Dermis blood vessel endothelial cell (primary cell): ENCODE results near the gene NHSL2. TPM values are rescaled to one million over a fixed set of nuclear protein-coding genes. Genes with fewer than 3 reads are reported as not detected.
"Not testable (repeated sequence)": the region's sequence is repeated elsewhere in the genome, so short reads cannot be mapped to it uniquely, and the experiment has no call there.

Experiments used
- DNase-seq: peaks from one replicate; pipeline ENCODE4 v3.0.0; 2010
- total RNA-seq: library from RNA; depleted of rRNA; stranded (reverse); fragments of >200 nt; gene quantifications from 2 replicates; pipeline ENCODE4 v1.2.3, GENCODE V29; 2014

NHSL2 gene
- total RNA-seq, 1 donor from 2014 or later = 28.6 TPM

DNA sequence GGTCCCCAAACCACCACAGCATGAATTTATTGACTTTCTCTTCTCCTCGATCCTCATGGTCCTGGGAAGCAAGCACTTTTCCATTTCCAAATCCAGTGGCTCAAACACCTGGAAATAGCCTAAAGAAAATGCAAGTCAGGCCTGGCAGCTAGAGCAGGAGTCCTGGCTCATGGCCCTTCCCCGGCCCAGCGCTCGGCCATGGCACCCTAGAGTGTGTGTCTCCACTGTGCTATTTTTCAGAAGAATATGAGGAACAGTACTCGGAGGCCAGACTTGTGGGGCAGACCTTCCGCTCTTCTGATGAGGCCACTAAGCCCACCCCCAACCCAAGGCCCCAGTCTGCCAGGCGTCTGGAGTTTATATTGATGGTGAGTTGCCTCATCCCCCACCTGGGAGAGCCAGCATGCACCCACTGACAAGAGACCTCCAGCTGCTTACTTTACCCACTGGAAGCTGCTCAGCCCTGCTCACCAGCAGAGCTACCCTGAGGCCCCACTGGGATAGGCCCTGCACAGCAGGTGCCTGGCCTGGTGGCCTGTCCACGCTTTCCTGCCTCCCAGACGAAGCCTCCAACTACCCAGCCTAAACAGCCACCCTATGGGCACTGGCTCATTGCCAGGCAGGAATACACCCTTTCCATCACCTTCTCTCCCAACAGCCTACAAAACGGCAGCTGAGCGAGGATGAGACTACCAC, 223.4 kb downstream of the NHSL2 start:
- no peak for DNase-seq

DNA sequence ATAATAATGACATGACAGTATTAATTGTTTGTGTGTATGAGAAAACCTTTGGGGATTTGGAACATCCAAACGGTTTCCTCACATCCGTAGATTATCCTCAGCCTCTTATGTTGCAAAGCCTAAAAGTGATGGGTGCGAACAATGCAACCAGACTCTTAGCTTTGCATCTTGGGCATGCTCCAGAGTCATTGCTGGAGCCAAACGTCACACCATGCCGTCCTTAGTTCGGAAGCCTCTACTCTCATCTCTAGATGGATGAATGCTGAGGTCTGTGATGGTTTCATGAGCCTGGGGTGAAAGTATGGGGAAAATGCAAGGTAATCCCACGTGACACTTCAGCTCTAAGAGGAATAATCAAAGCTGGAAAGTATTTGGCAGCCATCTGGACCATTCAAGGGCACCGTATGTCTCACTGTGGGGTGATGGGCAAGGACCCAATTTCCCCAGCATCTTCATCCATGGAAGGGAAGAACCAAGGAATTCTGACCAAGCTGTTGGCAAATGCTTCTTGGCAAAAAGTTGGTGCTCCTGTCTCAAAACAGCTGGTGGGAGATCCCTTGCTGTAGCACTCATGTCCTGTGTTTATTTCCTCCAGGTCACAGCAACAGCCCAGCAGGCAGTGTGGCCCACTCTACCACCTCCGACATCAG, 227.3 kb downstream of the NHSL2 start:
- DNase-seq = no peak

DNA sequence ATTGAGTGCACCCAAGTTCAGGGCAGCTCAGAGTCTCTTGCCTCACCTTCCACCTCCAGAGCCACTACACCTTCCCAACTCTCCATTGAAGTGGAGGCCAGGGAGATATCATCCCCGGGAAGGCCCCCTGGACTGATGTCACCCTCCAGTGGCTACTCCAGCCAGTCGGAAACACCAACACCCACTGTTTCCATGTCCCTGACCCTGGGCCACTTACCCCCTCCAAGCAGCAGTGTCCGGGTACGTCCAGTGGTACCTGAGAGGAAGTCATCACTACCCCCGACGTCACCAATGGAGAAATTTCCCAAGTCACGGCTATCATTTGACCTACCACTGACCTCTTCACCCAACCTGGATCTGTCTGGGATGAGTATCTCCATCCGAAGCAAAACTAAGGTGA, 228.9 kb downstream of the NHSL2 start:
- no peak for DNase-seq

DNA sequence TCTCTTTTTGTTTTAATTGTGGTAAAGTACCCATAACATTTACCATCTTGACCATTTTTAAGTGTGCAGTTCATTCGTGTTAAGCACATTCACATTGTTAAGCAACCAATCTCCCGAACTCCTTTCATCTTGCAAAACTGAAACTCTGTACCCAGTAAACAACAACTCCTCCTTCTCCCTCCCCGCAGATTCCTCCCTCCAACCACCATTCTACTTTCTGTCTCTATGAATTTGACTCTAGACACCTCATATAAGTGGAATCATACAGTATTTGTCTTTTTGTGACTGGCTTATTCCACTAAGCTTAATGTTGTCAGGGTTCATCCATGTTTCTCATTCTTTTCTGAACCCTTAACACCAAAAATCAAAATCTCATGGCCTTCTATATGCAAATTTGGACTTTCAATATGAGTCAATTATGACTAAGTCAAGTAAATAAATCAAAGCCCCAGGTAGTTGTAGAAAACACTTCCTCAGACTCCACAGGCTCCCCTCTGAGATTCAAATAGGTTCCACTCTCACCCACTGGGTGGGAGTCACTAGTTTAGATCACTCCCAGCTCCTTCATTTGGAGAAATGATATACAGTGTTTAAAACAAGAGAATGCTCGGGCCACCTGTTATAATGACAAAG, 230.8 kb downstream of the NHSL2 start:
- no peak for DNase-seq

GRCh38 chrX:72142094-72142793, 231.6 kb downstream of the NHSL2 start:
- no peak for DNase-seq

DNA sequence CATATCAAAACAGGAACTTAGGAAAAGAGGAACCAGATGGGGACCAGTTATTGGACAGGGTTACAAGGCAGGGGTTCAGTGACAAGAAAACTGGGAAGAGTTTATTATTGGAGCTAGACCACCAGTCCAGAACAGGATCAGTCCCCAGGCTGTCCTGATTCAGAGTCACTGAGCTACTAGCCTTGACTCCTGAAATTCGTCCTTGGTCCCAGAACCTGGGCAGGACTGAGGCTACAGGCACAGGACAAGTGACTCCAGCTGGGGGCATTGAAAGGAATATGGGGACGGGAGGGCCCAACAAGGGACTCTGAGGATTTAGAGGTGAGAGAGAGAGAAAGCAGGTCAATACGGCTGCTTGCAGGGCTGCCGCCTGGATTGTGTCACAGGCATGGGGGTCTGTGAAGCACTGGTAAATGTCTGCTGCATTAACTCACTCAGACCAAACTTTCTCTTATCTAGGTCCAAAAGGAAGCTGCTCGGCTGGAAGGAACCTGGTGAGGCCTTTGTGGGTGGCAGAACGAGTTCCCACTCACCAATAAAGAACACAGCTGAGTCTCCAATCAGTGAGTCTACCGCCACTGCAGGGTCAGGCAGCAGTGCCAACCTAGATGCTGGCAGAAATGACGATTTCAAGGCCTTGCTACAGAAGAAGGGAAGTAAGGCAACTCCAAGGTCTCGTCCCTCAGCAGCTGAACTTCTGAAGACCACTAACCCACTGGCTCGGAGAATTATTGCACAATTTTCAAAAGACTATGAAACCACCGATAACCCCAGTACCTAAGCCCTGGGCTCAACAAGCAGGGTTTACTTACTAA, 232.4 kb downstream of the NHSL2 start:
- DNase-seq = no peak

- DNase-seq = no peak
Observed at GRCh38 chrX:72143609-72143907, 232.9 kb downstream of the NHSL2 start.

- no peak for DNase-seq
Observed at GRCh38 chrX:72145181-72145580, 234.5 kb downstream of the NHSL2 start.

- no peak for DNase-seq
Observed at GRCh38 chrX:72146527-72146926, 235.9 kb downstream of the NHSL2 start.

GRCh38 chrX:72158773-72159172, 248.1 kb downstream of the NHSL2 start:
- no peak for DNase-seq

- DNase-seq = no peak
Observed at GRCh38 chrX:72159769-72160168, 249.1 kb downstream of the NHSL2 start.

DNA sequence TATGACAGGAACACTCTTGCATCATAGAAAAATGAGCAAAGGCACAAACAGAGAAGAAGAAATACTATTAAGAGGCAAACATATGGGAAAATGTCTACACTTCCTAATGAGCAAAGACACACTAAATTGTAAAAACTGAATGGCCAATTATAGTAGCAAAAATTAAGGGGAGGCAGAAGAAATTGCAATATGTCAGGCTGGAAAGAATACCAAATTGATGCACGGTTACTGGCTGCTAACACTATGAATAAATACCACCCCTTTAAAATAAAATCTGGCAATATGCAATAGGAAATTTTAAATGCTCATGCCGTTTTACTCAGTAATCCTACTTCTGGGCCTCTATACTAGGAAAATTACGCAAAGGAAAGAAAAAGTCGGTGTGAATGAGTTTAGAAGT, 254.9 kb downstream of the NHSL2 start:
- no peak for DNase-seq

- DNase-seq = peak; percentile 46
Observed at GRCh38 chrX:72169008-72169728, 258.5 kb downstream of the NHSL2 start.

DNA sequence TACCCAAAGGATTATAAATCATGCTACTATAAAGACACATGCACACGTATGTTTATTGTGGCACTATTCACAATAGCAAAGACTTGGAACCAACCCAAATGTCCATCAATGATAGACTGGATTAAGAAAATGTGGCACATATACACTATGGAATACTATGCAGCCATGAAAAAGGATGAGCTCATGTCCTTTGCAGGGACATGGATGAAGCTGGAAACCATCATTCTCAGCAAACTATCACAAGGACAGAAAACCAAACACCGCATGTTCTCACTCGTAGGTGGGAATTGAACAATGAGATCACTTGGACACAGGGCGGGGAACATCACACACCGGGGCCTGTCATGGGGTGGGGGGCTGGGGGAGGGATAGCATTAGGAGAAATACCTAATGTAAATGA, 265.6 kb downstream of the NHSL2 start:
- DNase-seq = not testable (repeated sequence)

- DNase-seq = peak; percentile 6
Observed at GRCh38 chrX:72176981-72177380, 266.3 kb downstream of the NHSL2 start.

DNA sequence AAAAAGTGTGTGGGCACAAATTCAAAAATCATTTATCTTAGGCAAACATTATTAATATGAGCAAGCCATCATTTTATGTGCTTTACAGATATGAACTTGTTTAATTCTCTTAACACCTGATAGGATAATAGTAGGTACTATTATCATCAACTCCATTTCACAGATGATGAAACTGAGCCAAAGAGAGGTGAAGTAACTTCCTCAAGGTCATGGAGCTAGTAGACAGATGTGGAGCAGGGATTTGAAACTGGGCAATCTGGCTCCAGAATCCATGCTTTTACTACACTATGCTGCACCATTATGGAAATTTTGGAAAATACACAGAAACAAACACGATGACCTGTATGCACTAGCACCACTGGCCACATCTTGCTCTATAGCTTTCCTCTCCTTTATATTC, 269.9 kb downstream of the NHSL2 start:
- no peak for DNase-seq

DNA sequence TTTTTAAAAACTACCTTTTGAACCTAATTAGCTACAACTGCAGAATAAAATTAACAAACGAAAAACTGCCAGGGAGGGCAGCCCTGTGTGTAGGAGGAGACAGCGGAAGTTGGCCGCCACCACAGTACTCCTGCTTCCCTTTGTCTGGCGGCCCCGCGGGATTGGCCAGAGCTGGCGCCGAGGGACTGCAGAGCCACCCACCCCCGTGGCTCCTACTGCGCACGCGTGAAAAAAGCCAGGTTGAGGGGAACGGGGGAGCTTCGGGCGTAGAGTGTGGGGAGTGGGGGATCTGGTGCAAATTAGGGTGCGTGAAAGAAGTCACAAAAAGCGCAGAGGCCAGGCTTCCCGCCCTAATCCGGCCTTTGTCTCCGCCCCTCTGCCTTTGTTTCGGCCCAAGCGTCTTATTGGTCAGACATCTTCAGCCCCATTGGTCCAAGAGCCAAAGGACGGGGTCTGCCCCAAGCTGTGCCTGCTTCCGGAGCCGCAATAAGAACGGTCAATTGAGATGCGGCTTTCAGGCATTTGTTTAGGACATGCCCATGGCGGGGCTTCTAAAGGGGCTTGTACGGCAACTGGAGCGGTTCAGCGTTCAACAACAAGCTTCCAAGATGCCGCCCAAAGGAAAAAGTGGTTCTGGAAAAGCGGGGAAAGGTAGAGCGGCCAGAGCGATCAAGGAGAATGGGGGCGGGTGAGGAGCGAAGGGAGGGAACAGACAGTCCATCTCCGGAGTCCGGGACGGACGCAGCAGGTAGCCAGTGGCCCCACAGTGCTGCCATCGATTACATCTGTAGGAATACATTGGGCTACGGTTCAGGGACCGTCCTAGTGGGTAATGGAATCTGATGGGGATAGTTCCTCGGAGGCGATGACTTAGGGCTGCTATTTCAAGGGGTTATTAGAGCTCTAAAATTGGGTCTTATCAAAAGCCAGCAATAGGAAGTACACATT, 270.8 kb downstream of the NHSL2 start, which contains the start of gene PIN4:
PIN4 (plus strand) TSS at position 580 of the 948 bp plus-strand sequence; CDS start at position 609, 29 bp downstream.
- peak; percentile 96 for DNase-seq

DNA sequence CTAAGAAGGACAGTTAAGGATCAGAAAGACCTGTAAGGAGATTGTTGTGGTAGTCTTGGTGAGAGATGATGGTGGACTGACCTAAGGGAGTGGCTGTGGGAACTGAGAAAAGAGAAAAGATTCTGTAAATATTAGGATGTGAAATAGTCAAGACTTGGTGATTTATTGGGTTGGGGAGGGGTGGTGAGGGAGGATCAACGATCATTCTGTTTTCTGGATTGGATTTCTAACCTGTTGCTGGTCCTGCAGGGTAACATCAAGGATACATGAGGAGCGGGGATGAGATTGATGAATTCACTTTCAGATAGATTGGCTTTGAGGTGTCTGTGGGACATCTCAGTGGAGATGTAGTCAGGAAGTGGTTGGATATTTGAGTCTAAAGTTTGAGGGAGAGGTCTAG, 272.3 kb downstream of the NHSL2 start:
- DNase-seq = no peak

DNA sequence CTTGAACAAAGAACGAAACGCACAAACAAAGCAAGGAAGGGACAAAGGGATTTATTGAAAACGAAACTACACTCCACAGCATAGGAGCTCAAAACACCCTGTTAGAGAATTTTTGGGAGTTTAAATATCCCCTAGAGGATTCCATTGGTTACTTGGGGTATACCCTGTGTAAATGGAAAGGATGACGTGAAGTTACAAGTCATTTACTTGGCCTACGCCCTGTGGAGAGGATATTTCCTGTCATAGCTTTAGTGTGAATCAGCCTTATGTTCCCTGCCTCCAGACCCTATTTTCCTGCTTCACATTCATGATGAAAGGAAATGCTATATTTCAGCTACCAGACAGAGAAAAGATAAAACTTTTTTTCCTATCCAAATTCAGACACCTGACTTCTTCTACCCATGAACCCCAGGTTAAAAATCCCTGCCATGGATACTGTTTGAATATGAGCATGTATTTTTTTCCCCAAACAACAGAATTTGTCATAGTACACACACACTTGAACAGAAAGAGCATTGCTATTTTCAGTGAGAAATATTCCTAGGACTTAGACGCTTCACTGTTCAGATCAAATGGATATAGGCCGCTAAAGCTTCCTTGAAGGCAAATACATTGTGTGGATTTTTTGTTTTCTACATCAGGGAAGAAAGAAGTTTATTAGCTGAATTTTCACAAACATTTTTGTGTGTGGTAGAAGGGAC, 291.3 kb downstream of the NHSL2 start:
- peak; percentile 74 for DNase-seq
